Activated CD4-positive, alpha-beta T cell treated with anti-CD3 and anti-CD28 coated beads, Interleukin-10, Interleukin-2, amounts not matched to agents 100 ng/mL and 50 ng/mL, durations not matched to agents 16 hours and 8 hours (primary cell): Measurements from ENCODE around the gene MAP3K15.

Experiments
- DNase-seq: peaks from one replicate; pipeline ENCODE4 v3.0.0-alpha.2; 2020

The MAP3K15 gene, protein sequence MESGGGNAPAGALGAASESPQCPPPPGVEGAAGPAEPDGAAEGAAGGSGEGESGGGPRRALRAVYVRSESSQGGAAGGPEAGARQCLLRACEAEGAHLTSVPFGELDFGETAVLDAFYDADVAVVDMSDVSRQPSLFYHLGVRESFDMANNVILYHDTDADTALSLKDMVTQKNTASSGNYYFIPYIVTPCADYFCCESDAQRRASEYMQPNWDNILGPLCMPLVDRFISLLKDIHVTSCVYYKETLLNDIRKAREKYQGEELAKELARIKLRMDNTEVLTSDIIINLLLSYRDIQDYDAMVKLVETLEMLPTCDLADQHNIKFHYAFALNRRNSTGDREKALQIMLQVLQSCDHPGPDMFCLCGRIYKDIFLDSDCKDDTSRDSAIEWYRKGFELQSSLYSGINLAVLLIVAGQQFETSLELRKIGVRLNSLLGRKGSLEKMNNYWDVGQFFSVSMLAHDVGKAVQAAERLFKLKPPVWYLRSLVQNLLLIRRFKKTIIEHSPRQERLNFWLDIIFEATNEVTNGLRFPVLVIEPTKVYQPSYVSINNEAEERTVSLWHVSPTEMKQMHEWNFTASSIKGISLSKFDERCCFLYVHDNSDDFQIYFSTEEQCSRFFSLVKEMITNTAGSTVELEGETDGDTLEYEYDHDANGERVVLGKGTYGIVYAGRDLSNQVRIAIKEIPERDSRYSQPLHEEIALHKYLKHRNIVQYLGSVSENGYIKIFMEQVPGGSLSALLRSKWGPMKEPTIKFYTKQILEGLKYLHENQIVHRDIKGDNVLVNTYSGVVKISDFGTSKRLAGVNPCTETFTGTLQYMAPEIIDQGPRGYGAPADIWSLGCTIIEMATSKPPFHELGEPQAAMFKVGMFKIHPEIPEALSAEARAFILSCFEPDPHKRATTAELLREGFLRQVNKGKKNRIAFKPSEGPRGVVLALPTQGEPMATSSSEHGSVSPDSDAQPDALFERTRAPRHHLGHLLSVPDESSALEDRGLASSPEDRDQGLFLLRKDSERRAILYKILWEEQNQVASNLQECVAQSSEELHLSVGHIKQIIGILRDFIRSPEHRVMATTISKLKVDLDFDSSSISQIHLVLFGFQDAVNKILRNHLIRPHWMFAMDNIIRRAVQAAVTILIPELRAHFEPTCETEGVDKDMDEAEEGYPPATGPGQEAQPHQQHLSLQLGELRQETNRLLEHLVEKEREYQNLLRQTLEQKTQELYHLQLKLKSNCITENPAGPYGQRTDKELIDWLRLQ (N-terminal part only)

DNA sequence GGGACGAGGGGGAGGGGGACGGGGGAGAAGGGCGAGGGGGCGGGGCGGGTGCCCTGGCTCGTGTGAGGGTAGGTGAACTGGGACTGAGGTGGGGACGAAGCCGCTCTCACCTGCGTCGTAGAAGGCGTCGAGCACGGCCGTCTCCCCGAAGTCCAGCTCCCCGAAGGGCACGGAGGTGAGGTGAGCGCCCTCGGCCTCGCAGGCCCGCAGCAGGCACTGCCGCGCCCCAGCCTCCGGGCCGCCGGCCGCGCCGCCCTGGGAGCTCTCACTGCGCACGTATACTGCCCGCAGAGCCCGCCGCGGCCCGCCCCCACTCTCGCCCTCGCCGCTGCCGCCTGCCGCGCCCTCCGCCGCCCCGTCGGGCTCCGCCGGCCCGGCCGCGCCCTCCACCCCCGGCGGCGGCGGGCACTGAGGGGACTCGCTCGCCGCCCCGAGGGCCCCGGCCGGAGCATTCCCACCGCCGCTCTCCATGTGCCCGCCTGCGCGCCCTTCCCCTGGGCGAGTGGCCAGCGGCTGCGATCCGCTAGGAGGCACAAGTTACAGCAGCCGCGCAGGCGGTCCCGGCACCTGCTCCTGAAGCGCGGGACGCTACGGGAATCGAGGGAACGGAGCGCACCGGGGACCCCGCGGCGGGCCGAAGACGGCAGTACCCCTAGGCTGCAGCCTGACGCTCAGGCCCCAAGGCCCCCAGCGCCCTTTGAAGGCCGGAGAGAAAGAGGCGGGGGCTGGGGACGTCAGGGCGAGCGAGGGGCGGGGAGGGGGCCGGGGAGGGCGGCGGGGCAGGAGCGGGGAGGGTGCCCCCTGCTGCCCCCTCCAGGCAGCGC lies at the start of gene MAP3K15:
Gene MAP3K15, minus strand, starts transcription at position 718 of the 824 bp plus-strand sequence. Its CDS starts 247 bp downstream, at position 471.
- peak; percentile 1 for DNase-seq

DNA sequence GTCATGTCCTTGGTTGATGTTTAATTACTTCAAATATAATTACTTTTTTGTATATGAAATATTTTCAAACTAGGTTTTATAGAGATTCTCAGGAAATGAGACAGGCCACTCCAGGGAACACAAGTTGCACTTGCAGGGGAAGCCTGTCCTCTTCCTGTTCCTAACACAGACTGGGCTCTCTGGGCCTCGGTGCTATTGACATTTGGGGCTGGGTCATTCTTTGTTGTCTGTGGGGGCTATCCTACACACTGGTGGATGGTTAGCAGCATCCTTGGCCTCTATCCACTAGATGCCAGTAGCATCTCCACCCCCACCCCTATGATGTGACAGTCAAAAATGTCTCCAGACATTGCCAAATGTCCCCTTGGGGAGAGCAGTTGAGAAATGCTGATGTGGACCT lies 49.3 kb upstream of the MAP3K15 start:
- no peak for DNase-seq

DNA sequence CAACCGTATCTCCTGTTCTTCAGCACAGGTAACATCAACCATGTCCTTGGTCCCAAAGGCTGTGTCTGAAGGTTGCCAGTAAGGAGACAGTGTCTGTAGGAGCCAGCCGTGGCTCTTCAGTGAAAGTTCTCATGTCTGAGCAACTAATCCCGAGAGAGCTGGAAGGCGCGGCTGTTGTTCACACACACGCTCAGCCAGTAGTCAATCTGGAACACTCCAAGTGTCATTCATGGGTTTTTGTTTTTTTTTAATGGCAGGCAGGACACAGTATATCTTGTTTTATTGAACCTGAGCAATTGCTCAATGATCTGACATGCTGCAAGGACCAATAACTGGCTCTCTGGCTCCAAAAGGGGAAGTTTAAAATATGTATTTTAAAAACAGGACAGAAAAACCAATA lies 48.4 kb upstream of the MAP3K15 start:
- DNase-seq, result peak; percentile 59

DNA sequence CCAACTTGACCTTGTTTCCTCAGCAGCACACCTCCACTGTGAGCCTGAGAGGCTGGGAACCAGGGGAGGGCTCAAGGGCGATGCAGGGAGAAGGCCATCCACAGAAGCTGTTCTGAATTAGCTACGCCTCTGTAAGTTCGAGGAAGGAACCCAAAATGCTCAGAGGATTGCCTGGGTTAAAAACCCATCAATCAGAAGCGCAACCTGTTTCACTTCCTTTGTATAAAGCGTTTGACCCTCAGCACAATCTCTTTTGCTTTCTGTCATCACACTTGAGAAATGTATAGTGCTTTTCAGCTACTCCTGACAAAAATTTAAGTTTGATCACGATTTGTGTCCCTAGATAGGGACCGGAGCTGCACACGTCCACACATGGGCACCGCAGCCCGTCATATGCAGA lies 48.0 kb upstream of the MAP3K15 start:
- peak; percentile 34 for DNase-seq

DNA sequence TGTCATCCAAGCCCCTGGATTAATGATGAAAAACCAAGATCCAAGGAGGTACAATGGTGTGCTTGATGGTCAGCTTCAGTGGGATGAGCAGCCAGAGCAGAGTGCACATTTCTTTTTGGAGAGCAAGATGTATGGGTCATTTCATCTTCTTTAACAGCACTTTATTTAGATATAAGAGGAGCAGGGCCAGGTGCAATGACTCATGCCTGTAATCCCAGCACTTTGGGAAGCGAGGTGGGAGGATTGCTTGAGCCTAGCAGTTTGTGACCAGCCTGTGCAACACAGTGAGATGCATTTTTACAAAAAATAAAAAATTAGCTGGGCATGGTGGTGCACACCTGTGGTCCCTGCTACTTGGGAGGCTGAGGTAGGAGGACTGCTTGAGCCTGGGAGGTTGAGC lies 45.3 kb upstream of the MAP3K15 start:
- DNase-seq, result no peak

DNA sequence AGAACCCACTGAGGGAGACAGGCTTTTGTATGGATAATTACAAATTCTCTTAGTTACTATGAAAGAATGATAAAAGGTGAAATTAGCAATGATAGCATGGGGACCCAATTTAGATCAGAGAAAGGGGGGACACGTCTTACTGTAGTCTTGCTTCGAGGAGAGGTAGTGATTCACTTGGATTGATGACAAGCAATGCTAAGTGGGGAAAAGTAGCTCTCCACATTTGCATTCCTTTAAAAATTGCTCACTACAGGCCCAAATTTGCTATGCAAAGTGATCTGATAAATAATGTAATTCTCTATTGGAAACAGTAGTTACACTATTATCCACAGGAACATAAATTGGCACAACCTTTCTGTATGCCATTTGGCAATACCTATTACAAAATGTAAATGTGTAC lies 42.5 kb upstream of the MAP3K15 start:
- DNase-seq, result no peak

DNA sequence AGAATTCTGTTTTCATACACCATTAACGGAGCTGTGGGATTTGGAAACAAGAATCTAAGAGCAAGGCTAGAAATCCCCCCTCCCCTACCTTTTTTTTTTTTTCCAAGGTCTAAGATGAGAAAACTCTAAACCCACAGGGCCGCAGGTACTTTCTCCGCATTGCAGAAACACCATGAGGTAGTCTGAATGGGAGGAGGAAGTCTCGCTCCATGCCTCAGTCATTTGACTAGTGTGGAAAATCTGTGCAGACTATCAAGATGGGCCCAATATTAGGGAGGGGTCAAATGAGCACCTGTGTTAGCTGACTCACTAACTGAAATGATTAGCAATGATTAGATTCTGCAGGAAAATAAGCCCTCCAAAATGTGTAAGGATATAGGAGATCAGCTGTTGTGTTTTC lies 40.9 kb upstream of the MAP3K15 start:
- peak; percentile 44 for DNase-seq

DNA sequence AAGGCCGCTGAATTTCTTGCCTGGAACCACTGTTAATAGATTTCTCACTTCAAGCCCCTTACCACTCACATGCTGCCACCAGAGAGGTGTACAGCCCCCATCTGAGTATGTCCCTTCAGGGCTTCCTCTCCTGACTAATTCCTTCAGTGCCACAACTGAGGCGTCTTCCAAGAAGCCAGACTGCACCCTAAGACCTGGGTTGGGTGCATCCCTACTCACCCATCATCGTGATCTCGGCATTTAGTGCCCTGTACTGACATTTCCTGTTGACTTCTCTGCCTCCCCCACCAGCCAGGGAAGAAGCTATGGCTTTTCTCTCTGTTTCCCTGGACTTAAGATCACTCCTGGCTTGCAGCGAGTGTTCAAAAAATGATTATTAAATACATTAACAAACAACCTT lies 40.4 kb upstream of the MAP3K15 start:
- DNase-seq, result peak; percentile 18

DNA sequence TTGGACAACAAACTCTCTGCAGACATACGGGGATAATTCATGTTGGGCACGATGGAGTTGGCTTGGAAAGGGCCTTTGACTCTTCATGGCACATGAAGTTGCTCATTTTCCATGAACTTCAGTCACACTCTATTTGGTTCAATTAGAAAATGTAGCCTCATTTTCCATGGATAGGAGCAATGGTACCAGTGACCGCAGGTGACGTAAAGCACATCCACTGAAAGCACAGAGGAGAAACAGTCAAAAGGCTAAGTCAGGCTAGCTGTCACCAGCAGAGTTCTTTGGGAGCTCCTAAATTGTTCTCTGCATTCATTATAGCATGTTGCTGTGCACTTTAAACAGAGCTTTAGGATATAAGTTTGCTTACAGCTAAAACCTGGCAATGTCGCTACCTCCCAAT lies 39.9 kb upstream of the MAP3K15 start:
- peak; percentile 17 for DNase-seq

DNA sequence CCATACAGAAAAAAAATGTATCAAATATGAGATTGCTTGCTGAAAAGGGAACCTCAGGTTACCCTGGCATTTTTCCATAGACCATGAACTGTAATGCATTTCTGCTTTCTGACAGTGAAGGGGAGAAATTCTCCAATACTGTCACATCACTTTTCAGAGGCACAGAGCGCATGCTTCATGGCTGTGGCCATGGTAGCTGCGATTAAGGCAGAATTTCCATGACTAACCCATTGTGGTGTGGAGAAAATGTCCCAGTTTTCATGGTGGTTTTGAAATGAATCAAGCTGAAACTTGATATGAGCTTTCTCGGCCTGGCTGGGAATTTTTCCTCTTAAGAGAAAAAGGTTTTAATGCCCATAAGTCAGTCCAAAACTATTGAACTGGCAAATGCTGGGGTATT lies 39.5 kb upstream of the MAP3K15 start:
- peak; percentile 75 for DNase-seq

DNA sequence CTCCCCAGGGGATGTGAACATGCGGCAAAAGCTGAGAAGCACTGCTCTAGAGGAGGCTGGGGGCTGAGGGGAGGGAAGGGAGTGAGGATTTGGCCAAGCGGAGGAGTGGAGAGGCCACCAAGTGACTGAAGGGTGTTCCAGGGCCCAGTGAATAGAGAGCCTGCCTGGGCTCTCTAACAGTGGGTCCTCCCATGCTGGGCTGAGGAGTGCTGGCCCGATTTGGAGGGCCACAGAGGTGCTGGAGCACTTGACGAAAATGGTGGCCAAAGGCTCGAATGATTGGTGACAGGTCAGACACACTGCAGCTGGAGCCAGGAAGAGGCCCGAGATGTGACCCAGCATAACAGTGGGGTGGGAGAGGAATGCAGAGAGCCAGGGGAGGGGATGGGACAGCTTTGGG lies 37.5 kb upstream of the MAP3K15 start:
- no peak for DNase-seq

DNA sequence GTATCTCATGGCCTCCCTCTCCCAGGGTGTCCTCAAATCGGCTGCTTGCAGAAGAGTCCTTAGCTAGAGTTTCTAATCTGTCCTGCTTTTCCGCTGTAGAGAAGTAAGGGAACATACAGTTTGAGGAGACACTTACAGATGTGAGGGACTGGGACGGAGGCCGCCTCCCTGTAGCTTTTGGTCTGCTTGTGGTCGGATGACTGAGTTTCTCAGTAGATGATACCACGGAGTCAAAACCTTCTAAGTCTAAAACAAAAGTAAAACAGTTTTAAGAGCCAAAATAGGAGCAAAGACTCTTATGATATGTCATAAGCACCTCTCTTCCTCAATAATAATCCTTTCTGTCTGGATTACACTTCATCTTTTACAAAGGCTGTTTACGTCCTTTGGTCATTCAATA lies 34.5 kb upstream of the MAP3K15 start:
- peak; percentile 62 for DNase-seq

DNA sequence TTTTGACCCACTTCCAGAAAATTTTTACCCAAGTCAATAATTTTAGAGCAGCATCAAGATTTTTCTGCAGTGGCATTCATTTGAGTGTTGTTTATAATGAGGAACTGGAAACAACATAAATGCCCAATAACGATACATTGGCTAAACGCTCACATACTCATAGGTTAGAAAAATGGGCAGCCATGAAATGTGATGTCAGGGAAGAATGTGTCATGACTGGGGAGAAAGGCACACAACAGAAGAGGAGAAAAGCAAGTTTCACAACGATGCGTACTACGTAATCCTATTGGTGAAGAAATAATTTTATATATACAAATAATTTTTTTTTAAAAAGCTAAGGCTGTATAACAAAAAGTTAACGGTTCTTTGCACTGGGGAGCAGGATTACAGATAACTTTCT lies 33.6 kb upstream of the MAP3K15 start:
- peak; percentile 26 for DNase-seq

DNA sequence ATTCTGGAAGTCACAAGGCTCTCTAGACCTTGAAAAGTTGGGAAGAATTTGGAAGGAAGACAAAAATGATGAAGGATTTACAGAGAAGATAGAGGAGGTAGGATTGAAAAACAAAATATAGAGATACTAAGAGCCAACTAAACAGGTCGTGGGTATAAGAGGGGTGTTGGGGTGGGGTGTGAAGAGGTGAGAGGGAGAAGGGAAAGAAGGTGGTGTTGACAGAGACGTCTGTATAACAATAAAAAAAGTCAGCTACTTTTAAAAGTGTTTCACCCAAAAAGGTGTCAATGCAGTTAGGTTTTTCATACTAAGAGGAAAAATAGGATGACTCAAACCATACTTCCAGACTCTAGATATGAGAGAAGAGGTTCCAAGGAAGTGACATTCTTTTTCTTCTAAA lies 33.0 kb upstream of the MAP3K15 start:
- DNase-seq, result peak; percentile 57

DNA sequence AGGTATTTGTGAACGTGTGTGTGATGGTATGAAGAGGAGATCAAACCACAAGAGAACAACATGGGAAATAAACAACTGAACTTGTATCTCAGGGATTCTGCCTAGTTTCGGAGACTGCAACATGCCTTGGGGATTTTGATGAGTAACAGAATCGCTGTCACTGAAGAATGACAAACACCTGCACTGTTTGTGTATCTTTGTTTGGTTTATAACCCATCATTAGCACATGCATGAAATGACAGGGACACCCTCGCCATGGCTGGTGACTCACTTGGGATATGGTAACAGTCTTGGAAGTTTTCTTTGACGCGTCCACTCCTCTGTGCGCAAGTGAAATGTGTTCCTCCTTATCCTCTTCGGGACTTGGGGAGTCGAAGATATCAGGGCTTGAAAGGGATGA lies 30.3 kb upstream of the MAP3K15 start:
- no peak for DNase-seq

DNA sequence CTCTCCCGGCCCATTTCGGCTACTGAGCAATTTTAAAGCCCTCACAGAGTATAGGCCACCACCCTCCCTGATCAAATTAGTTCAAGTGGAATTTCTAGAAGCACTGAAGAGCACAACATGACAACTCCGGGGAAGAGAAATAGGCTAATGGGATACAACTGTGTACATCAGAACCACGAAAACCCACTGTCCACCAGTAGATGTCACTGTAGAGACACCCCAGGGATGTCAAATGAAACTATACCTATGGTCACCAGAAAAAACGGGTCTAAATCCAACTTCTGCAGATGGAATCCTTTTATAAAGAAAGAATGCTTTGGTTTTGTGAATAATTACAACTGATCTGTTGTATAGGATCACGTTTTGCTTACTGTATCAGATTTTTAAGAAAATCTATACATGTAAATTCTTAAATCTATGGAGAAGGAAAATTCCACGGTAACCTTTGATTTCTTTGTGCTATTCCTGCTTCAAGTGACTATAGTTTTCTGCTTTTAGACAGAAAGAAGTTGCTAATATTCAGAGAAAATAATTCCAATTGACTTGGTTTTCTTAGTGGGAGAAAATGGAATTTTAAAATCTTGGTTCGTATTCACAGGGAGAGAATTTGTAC lies 29.5 kb upstream of the MAP3K15 start:
- peak; percentile 67 for DNase-seq

DNA sequence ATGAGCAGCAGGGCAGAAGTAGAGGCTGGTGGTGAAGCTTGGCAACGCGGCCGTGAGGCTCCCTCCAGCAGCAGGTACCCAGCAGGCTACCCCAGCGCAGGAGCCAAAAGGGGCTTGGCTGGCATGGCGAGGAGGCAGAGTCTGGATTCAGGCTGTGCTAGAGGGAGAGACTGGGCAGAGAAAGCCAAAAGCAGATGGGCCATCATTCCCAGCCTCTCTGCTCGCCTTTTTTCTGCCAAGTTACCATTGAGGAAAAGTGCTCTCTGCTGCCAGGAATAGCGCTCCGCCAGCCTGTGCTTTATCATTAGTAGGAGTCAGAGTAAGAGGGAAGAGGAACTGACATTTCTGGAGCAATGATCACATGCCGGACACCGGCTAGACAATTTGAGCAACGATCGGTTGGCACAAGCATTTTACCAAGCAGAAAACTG lies 28.7 kb upstream of the MAP3K15 start:
- no peak for DNase-seq

DNA sequence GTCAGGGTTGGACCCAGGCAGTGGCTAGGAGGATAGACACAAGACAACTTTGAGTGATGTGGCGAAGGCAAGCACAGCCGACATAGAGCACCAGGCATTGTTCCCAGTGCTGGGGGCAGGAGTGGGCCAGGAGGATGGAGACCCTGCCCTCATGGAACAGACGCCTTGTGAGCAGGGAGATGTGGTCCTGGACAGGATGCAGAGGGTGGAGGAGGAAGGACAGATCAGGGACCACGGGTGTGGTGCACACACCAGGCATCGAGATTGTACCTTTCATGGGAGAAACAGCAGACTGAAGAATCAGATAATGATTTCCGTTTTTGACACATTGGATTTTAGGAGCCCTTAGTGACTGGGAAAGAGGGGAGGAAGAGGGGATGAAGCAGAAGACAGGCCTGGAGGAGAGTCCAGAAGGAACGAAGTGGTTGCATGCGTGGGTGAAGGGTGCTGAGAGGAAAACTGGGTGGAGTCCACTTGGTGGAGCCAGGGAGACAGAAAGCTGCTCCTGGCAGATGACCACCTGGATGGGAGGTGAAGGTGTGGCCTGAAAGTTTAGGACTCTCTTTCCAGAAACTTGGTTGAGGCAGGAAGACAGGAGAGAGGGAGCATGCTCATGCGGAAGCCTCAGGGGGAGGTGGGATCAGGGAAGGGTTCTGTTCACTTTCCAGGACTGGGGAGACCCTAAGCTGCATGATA lies 27.9 kb upstream of the MAP3K15 start:
- DNase-seq, result no peak

DNA sequence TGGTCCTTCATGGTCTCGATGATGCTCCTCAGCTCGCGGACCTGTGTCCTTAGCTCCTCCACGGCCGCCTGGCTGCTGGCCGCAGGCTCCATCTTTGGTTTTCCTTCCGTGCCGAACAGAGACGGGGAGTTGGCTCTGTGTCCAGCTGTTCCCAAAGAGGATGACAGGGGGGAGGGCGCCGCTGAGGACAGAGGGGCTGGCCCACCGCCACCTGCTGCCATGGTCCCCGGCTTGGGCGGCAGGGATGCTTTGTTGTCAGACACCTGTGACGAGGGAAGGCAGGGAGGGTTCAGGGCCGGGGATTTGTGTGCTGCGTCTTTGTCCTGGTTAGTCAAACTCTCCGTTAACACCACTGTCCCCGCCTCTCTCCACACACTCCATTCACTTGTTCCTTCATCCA lies 26.6 kb upstream of the MAP3K15 start:
- DNase-seq, result no peak

DNA sequence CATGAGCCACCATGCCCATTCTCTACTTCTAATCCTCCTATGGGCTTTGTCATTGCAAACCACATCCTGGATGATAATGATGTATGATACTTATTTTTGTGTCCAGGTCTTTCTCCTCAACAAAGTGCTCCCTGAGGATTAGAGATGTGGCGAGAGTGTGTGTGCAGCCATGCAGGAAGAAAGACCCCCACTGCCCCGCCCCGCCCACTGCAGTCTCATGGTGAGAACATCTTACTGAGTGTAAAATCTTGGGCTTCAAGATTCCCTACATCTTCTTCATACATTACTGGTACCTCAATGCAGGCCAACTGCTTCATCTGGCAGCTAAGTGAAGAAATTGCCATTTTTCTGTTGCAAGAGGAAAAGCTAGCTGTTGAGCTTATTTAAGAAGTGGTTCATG lies 25.9 kb upstream of the MAP3K15 start:
- DNase-seq, result no peak

DNA sequence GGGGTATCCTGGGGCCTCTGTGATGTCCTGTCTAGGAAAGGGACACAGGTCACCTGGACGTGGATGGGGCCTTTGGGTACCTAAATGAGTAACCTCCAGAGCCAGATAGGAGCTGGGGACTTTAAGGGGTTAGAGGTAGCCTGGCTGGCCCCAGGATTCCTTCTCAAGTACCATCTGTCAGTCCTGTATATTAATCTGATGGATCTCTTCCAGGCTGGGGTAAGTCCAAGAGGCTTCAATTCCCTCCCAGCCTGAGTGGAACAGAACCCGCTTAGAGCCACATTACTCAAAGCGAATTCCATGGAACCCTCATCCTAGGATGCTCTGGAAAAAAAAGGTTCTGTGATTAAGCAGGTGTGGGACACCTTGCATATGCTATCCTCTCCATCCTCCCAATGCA lies 24.8 kb upstream of the MAP3K15 start:
- DNase-seq, result no peak
